Transverse colon (tissue), 4 donors: ENCODE measurements around the gene IL12RB1. TPM values are rescaled to one million over a fixed set of nuclear protein-coding genes. Genes with fewer than 3 reads are reported as not detected.
A peak's percentile ranks its signal among the peaks of the same experiment; 100 is the strongest.
"Not testable (repeated sequence)": the region's sequence is repeated elsewhere in the genome, so short reads cannot be mapped to it uniquely, and the experiment has no call there.

Source experiments
- DNase-seq: peaks from one replicate; pipeline ENCODE4 v3.0.0-alpha.2; 2019
- H3K27ac ChIP-seq, 4 donors: fragments of 200-600 bp; sonication (generic); 2 replicates each; pipeline ENCODE4 v1.5.1; 2016 to 2018; ENCODE audit warnings: inconsistent platforms in 4 of 4
- H3K27me3 ChIP-seq: fragments of 200-600 bp; sonication (generic); 2 replicates; pipeline ENCODE4 v1.5.1; 2017; ENCODE audit warnings: inconsistent platforms
- H3K36me3 ChIP-seq, 4 donors: fragments of 200-600 bp; sonication (generic); 2 replicates each; pipeline ENCODE4 v1.5.1; 2017 to 2019; ENCODE audit warnings: inconsistent platforms in 4 of 4
- H3K4me1 ChIP-seq, 4 donors: fragments of 200-600 bp; sonication (generic); 2 replicates each; pipeline ENCODE4 v1.5.1; 2017 to 2020; ENCODE audit warnings: inconsistent platforms in 4 of 4
- H3K4me3 ChIP-seq, 4 donors: fragments of 200-600 bp; sonication (generic); 1 replicate in 1 of 4; 2 replicates in 3 of 4; pipeline versions ENCODE4 v1.5.1 to v1.6.1; 2017 to 2019; ENCODE audit warnings: inconsistent platforms in 4 of 4
- H3K9me3 ChIP-seq, 2 donors: fragments of 200-600 bp; sonication (generic); 2 replicates each; pipeline ENCODE4 v1.5.1; 2017 to 2019; ENCODE audit warnings: inconsistent platforms in 2 of 2
- CTCF ChIP-seq, 5 experiments: fragments of 200-600 bp in 3 of 5; fragments of 450-650 bp in 2 of 5; sonication (generic) in 3 of 5; IDR thresholded peaks; 1 replicate in 2 of 5; 2 replicates in 3 of 5; pipeline ENCODE4 v1.5.1; 2016 to 2017; ENCODE audit warnings: antibody characterized with exemption in 5 of 5, inconsistent platforms in 3 of 5, mild to moderate bottlenecking in 2 of 5, moderate library complexity in 1 of 5
- EP300 ChIP-seq: sonication (generic); formaldehyde crosslinking; IDR thresholded peaks from one replicate; pipeline ENCODE4 v1.6.1; 2017; ENCODE audit warnings: antibody characterized with exemption, low read depth
- POLR2A ChIP-seq: fragments of 450-650 bp; IDR thresholded peaks from one replicate; pipeline ENCODE4 v1.6.1; 2016; ENCODE audit warnings: antibody characterized with exemption, mild to moderate bottlenecking, moderate library complexity
- POLR2AphosphoS5 ChIP-seq, 3 donors: sonication (generic); formaldehyde crosslinking; IDR thresholded peaks; one replicate each; pipeline ENCODE4 v1.6.1; 2016; ENCODE audit warnings: antibody characterized with exemption in 3 of 3
- WGBS, 2 donors: methylation state at CpG; one replicate each; pipeline ENCODE4 v1.1.5; 2018; ENCODE audit warnings: low coverage in 1 of 2; 5-methylcytosine and 5-hydroxymethylcytosine counted together
- in situ Hi-C, 4 donors: fragments of 200-750 bp; cut with MboI; loops; one replicate each; pipeline versions ENCODE4 v1.15.0 to v1.15.1; 2017; ENCODE audit warnings: low sequenced_read_pairs in 3 of 4, low pct_ligation_motif_present in 1 of 4, low pct_unique_long_range_greater_than_20kb in 1 of 4
- intact Hi-C: fragments of 100-400 bp; cut with DNase I; formaldehyde crosslinking; loops from one replicate; pipeline ENCODE4 v1.15.1; 2023; ENCODE audit warnings: low total_unique reads
- total RNA-seq, 4 donors: library from RNA; depleted of rRNA; stranded (reverse); fragments of >200 nt; gene quantifications; one replicate each; pipeline ENCODE4 v1.1.0, GENCODE V29; 2016

IL12RB1 gene
- total RNA-seq, 4 donors from 2014 or later: 0.55 to 2.1 TPM; not detected in 2

- TF ChIP-seq CTCF (IDR thresholded peaks at IDR 0.05) (no peak), POLR2AphosphoS5 (IDR thresholded peaks at IDR 0.05) (no peak), EP300 (no peak), POLR2A (no peak)
- intact Hi-C loops (no loop called here), in situ Hi-C loops (no loop called here)
- WGBS, 2 donors: 67 to 90% methylated on average over 2 to 12 of the region's 12 CpGs
- DNase-seq: no peak
- no peaks in the 10 kb centered on the region for H3K27me3 ChIP-seq
- peaks cover 0 to 7% (median 2%) of the 10 kb centered on the region in 4 donors for H3K4me1 ChIP-seq
- H3K27ac ChIP-seq: peak overlapping the region; percentile 42 to 72 (median 60)
- H3K9me3 ChIP-seq: no peaks in the 10 kb centered on the region
- H3K4me3 ChIP-seq: no peak overlapping the region
- no peaks in the 10 kb centered on the region for H3K36me3 ChIP-seq
These were observed 3.9 kb upstream of the IL12RB1 start for GRCh38 chr19:18090545-18091216.

- in situ Hi-C loops: no loop called here
- 78% methylated on average over 5 of the region's 5 CpGs; no CpG with 5 or more reads in 1 of the 2 donors for WGBS, 2 donors
- Histone ChIP-seq H3K36me3 (no peaks in the 10 kb centered on the region), H3K4me3 (no peak overlapping the region), H3K27ac (peak overlapping the region; percentile 52 to 72 (median 60)), H3K4me1 (peaks cover 0 to 7% (median 2%) of the 10 kb centered on the region in 4 donors), H3K9me3 (no peaks in the 10 kb centered on the region), H3K27me3 (no peaks in the 10 kb centered on the region)
- TF ChIP-seq POLR2AphosphoS5 (IDR thresholded peaks at IDR 0.05): no peak
- TF ChIP-seq CTCF (IDR thresholded peaks at IDR 0.05): no peak
- no peak for TF ChIP-seq EP300
- TF ChIP-seq POLR2A: no peak
- intact Hi-C loops: no loop called here
- no peak for DNase-seq
These were observed 3.0 kb upstream of the IL12RB1 start for GRCh38 chr19:18089726-18090125.

- H3K27me3 ChIP-seq, intact Hi-C loops, H3K36me3 ChIP-seq, H3K4me3 ChIP-seq, in situ Hi-C loops, H3K9me3 ChIP-seq, H3K4me1 ChIP-seq: not testable (repeated sequence)
- peak overlapping the region; percentile 52 to 68 (median 60) for H3K27ac ChIP-seq
- 53% methylated on average over 11 of the region's 11 CpGs; no CpG with 5 or more reads in 1 of the 2 donors for WGBS, 2 donors
- DNase-seq: peak; percentile 66
These were observed 2.4 kb upstream of the IL12RB1 start for GRCh38 chr19:18089096-18089541.

GRCh38 chr19:18085702-18086457 is 854 bp downstream of the IL12RB1 start:
- H3K4me3 ChIP-seq: no peak overlapping the region
- H3K27ac ChIP-seq: no peak overlapping the region
- no peak for TF ChIP-seq EP300
- TF ChIP-seq CTCF (IDR thresholded peaks at IDR 0.05): no peak
- TF ChIP-seq POLR2A: no peak
- TF ChIP-seq POLR2AphosphoS5 (IDR thresholded peaks at IDR 0.05): no peak
- H3K27me3 ChIP-seq: no peaks in the 10 kb centered on the region
- intact Hi-C loops (no loop called here), in situ Hi-C loops (no loop called here)
- H3K9me3 ChIP-seq: no peaks in the 10 kb centered on the region
- no peak for DNase-seq
- 70 to 88% methylated on average over 5 to 8 of the region's 8 CpGs for WGBS, 2 donors
- H3K36me3 ChIP-seq: no peaks in the 10 kb centered on the region
- peaks cover 0 to 7% (median 2%) of the 10 kb centered on the region in 4 donors for H3K4me1 ChIP-seq
